Anterior cingulate cortex (tissue), 58 donors: Measurements from ENCODE around the gene KIF26A.
A peak's percentile ranks its signal among the peaks of the same experiment; 100 is the strongest.
"Not testable (repeated sequence)": the region's sequence is repeated elsewhere in the genome, so short reads cannot be mapped to it uniquely, and the experiment has no call there.

Experiments used
- DNase-seq, 58 donors: peaks; one replicate each; lab custom pipeline; 2025; lab: John Stamatoyannopoulos, UW

Gene KIF26A

GRCh38 chr14:104200106-104200505 lies 61.7 kb downstream of the KIF26A start:
- DNase-seq = no peak

GRCh38 chr14:104200591-104200990 lies 62.2 kb downstream of the KIF26A start:
- DNase-seq = no peak

- DNase-seq = no peak
Measured at GRCh38 chr14:104201063-104201462, 62.7 kb downstream of the KIF26A start.

- no peak for DNase-seq
Measured at GRCh38 chr14:104201496-104201895, 63.1 kb downstream of the KIF26A start.

- peak in 20 of 58 donors; percentile 9 to 68 (median 24) for DNase-seq
Measured at GRCh38 chr14:104202259-104203070, 64.1 kb downstream of the KIF26A start.

GRCh38 chr14:104203071-104203425 lies 64.7 kb downstream of the KIF26A start:
- no peak for DNase-seq

- no peak for DNase-seq
Measured at GRCh38 chr14:104204660-104205149, 66.3 kb downstream of the KIF26A start.

- DNase-seq = no peak
Measured at GRCh38 chr14:104205781-104206180, 67.4 kb downstream of the KIF26A start.

- DNase-seq = peak in 39 of 58 donors; percentile 13 to 77 (median 47)
Measured at GRCh38 chr14:104206281-104206904, 68.0 kb downstream of the KIF26A start.

GRCh38 chr14:104207142-104208014 lies 69.0 kb downstream of the KIF26A start:
- no peak for DNase-seq

- DNase-seq = not testable (repeated sequence)
Measured at GRCh38 chr14:104208015-104208295, 69.6 kb downstream of the KIF26A start.

GRCh38 chr14:104208331-104208730 lies 69.9 kb downstream of the KIF26A start:
- DNase-seq = not testable (repeated sequence)

GRCh38 chr14:104209071-104209470 lies 70.7 kb downstream of the KIF26A start:
- not testable (repeated sequence) for DNase-seq

- DNase-seq = peak in 7 of 58 donors; percentile 6 to 42 (median 32)
Measured at GRCh38 chr14:104209985-104210816, 71.8 kb downstream of the KIF26A start.

- no peak for DNase-seq
Measured at GRCh38 chr14:104210817-104211195, 72.4 kb downstream of the KIF26A start.

GRCh38 chr14:104211215-104211614 lies 72.8 kb downstream of the KIF26A start:
- peak in 8 of 58 donors; percentile 8 to 36 (median 24) for DNase-seq

GRCh38 chr14:104211741-104212140 lies 73.4 kb downstream of the KIF26A start:
- DNase-seq = no peak

- no peak for DNase-seq
Measured at GRCh38 chr14:104212206-104213095, 74.1 kb downstream of the KIF26A start.
